ENCODE measurements around the gene PML.

- TF ChIP-seq POLR2A (IDR thresholded peaks at IDR 0.05), result no peak
- TF ChIP-seq EP300 (IDR thresholded peaks at IDR 0.05), result no peak
- TF ChIP-seq, protein P1, sequence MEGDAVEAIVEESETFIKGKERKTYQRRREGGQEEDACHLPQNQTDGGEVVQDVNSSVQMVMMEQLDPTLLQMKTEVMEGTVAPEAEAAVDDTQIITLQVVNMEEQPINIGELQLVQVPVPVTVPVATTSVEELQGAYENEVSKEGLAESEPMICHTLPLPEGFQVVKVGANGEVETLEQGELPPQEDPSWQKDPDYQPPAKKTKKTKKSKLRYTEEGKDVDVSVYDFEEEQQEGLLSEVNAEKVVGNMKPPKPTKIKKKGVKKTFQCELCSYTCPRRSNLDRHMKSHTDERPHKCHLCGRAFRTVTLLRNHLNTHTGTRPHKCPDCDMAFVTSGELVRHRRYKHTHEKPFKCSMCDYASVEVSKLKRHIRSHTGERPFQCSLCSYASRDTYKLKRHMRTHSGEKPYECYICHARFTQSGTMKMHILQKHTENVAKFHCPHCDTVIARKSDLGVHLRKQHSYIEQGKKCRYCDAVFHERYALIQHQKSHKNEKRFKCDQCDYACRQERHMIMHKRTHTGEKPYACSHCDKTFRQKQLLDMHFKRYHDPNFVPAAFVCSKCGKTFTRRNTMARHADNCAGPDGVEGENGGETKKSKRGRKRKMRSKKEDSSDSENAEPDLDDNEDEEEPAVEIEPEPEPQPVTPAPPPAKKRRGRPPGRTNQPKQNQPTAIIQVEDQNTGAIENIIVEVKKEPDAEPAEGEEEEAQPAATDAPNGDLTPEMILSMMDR (IDR thresholded peaks at IDR 0.05), result no peak
These were observed 1.8 kb downstream of the PML start for GRCh38 chr15:73996267-73996666.

Data from ovary (tissue), 3 donors.